Measurements from ENCODE around the gene ITGB5.

GRCh38 chr3:124791142-124791541, 96.0 kb downstream of the ITGB5 start:
- no peak for TF ChIP-seq POLR2A (IDR thresholded peaks at IDR 0.05)
- TF ChIP-seq CTCF (IDR thresholded peaks at IDR 0.05): no peak
- no peak for TF ChIP-seq POLR2AphosphoS5 (IDR thresholded peaks at IDR 0.05; ENCODE audit: insufficient read depth in 1 of 2, low read depth in 1 of 2)
